Fibroblast of the aortic adventitia (primary cell): ENCODE results near the gene CCNB2. TPM values are rescaled to one million over a fixed set of nuclear protein-coding genes. Genes with fewer than 3 reads are reported as not detected.
A peak's percentile ranks its signal among the peaks of the same experiment; 100 is the strongest.

Experiments
- DNase-seq: peaks from one replicate; pipeline ENCODE4 v3.0.0-alpha.2; 2010; ENCODE audit warnings: low read depth
- H3K4me3 ChIP-seq: 2 replicates; pipeline ENCODE4 v1.5.1; 2011; ENCODE audit warnings: low read depth, mild to moderate bottlenecking, control low read depth, low read length, moderate library complexity
- CTCF ChIP-seq: IDR thresholded peaks from 2 replicates; pipeline ENCODE4 v1.5.1; 2011; ENCODE audit warnings: mild to moderate bottlenecking, low read length, control low read depth, inconsistent platforms; ENCODE audit not compliant: insufficient read depth
- total RNA-seq: library from RNA; depleted of rRNA; stranded (reverse); fragments of >200 nt; gene quantifications from 2 replicates; pipeline ENCODE4 v1.2.3, GENCODE V29; 2012; ENCODE audit warnings: low replicate concordance

Gene CCNB2
- total RNA-seq, result 5.2 and 32.1 TPM in 2 replicates

GRCh38 chr15:59104912-59105732 lies at the start of gene CCNB2:
TSS of gene CCNB2 (plus strand) at chr15:59105146. CDS start at chr15:59105269, 123 bp downstream.
- TF ChIP-seq CTCF, result no peak
- H3K4me3 ChIP-seq, result peak within 1 kb of the TSS; percentile 94
- peak; percentile 94 for DNase-seq

GRCh38 chr15:59059076-59059597 lies 45.8 kb upstream of the CCNB2 start:
- no peak for TF ChIP-seq CTCF
- DNase-seq, result no peak
- no peak overlapping the region for H3K4me3 ChIP-seq

GRCh38 chr15:59060348-59060747 lies 44.6 kb upstream of the CCNB2 start:
- DNase-seq, result no peak
- no peak overlapping the region for H3K4me3 ChIP-seq
- TF ChIP-seq CTCF, result no peak

GRCh38 chr15:59063042-59063441 lies 41.9 kb upstream of the CCNB2 start:
- H3K4me3 ChIP-seq, result no peak overlapping the region
- peak; percentile 26 for DNase-seq
- TF ChIP-seq CTCF, result no peak

GRCh38 chr15:59069430-59069829 lies 35.5 kb upstream of the CCNB2 start:
- DNase-seq, result no peak
- H3K4me3 ChIP-seq, result no peak overlapping the region
- no peak for TF ChIP-seq CTCF

GRCh38 chr15:59074607-59075006 lies 30.3 kb upstream of the CCNB2 start:
- DNase-seq, result no peak
- no peak for TF ChIP-seq CTCF
- no peak overlapping the region for H3K4me3 ChIP-seq
